HepG2 (cell line): ENCODE data around the gene SURF6. TPM values are rescaled to one million over a fixed set of nuclear protein-coding genes. Genes with fewer than 3 reads are reported as not detected.
A peak's percentile ranks its signal among the peaks of the same experiment; 100 is the strongest.
"Not testable (repeated sequence)": the region's sequence is repeated elsewhere in the genome, so short reads cannot be mapped to it uniquely, and the experiment has no call there.

ENCODE experiments used
- ATAC-seq: fragments of 200-7000 bp; cut with Tn5 transposase; 3 replicates; pipeline ENCODE4 v1.9.1; 2020; ENCODE audit warnings: mild to moderate bottlenecking, moderate library complexity
- BruUV-seq: library from RNA; stranded (reverse); fragments of 400-500 nt; replicated peaks from 2 replicates; lab custom pipeline; 2021; lab: Mats Ljungman, UMichigan
- CTCF ChIA-PET: fragments of 300-600 bp; formaldehyde crosslinking; extraction: SDS; loops from one replicate; lab custom pipeline; 2021; ENCODE audit warnings: low total read pairs, inconsistent platforms, low intra/inter-chr PET ratio; lab: Yijun Ruan, JAX
- POLR2A ChIA-PET: fragments of 350-600 bp; sonication (Branson Sonifier 250); formaldehyde crosslinking; loops from one replicate; lab custom pipeline; 2020; ENCODE audit warnings: antibody characterized with exemption, inconsistent platforms; lab: Yijun Ruan, JAX
- DNase-seq: peaks from one replicate; pipeline ENCODE4 v3.0.0-alpha.2; 2015; ENCODE audit warnings: low spot score
- FAIRE-seq: peaks from 3 replicates; lab custom pipeline; 2011; peaks lifted over from hg19 to GRCh38; lab: Jason Lieb, UNC
- H2AFZ ChIP-seq: one replicate; pipeline ENCODE4 v1.6.1; 2011; ENCODE audit warnings: low read length, inconsistent platforms
- H3K27ac ChIP-seq: fragments of 300-600 bp; 3 replicates; pipeline ENCODE4 v1.8.0; 2011; ENCODE audit warnings: mixed run types, mild to moderate bottlenecking, mixed read lengths, low read length, inconsistent platforms; ENCODE audit not compliant: insufficient read depth; ENCODE audit errors: extremely low read length
- H3K27me3 ChIP-seq, 2 experiments: fragments of 200-600 bp in 1 of 2; 2 replicates in 1 of 2; 3 replicates in 1 of 2; pipeline versions ENCODE4 v1.6.0 to v1.8.0; 2011; ENCODE audit warnings: low read length in 2 of 2, mild to moderate bottlenecking in 2 of 2, moderate library complexity in 2 of 2, inconsistent platforms in 1 of 2; ENCODE audit not compliant: insufficient read depth in 2 of 2, control insufficient read depth in 1 of 2
- H3K36me3 ChIP-seq, 2 experiments: fragments of 200-600 bp in 1 of 2; replicated peaks in 1 of 2; 2 replicates in 1 of 2; 3 replicates in 1 of 2; pipeline versions ENCODE4 v1.5.1 to v1.8.0; 2011; ENCODE audit warnings: low read length in 2 of 2, inconsistent platforms in 1 of 2; ENCODE audit not compliant: insufficient read depth in 2 of 2, control insufficient read depth in 1 of 2
- H3K4me1 ChIP-seq: 2 replicates; pipeline ENCODE4 v1.5.1; 2012; ENCODE audit warnings: low read length, inconsistent platforms; ENCODE audit not compliant: insufficient read depth
- H3K4me2 ChIP-seq: 2 replicates; pipeline ENCODE4 v1.6.0; 2011; ENCODE audit warnings: low read depth, low read length, inconsistent platforms
- H3K4me3 ChIP-seq, 3 experiments: fragments of 200-600 bp in 1 of 3; sonication (generic), shearing (Covaris generic) in 1 of 3; replicated peaks in 1 of 3; 2 replicates each; pipeline ENCODE4 v1.5.1; 2011 to 2016; ENCODE audit warnings: low read length in 3 of 3, inconsistent platforms in 2 of 3, low read depth in 2 of 3, mild to moderate bottlenecking in 2 of 3, control low read depth in 1 of 3, mixed read lengths in 1 of 3; ENCODE audit not compliant: insufficient read depth in 1 of 3
- H3K79me2 ChIP-seq: one replicate; pipeline ENCODE4 v1.6.1; 2011; ENCODE audit warnings: low read length, inconsistent platforms; ENCODE audit not compliant: insufficient read depth
- H3K9ac ChIP-seq: 2 replicates; pipeline ENCODE4 v1.6.0; 2011; ENCODE audit warnings: mild to moderate bottlenecking, low read depth, low read length, inconsistent platforms; ENCODE audit not compliant: insufficient read depth
- H3K9me3 ChIP-seq: 2 replicates; pipeline ENCODE4 v1.5.1; 2012; ENCODE audit warnings: mild to moderate bottlenecking, low read length
- H4K20me1 ChIP-seq: 2 replicates; pipeline ENCODE4 v1.6.0; 2011; ENCODE audit warnings: inconsistent platforms, mild to moderate bottlenecking, low read length, moderate library complexity; ENCODE audit not compliant: insufficient read depth
- PITX1 ChIP-seq: sonication (generic); formaldehyde crosslinking; IDR thresholded peaks from 2 replicates; pipeline ENCODE4 v1.5.1; 2020; ENCODE audit warnings: mild to moderate bottlenecking, missing genetic modification reagents
- SOX13 ChIP-seq, 3 experiments: fragments of 450-650 bp in 1 of 3; sonication (generic) in 1 of 3; formaldehyde crosslinking in 1 of 3; IDR thresholded peaks in 2 of 3; conservative IDR thresholded peaks in 1 of 3; 2 replicates each; pipeline versions ENCODE4 v1.5.0 to v1.6.1; 2016 to 2020; ENCODE audit warnings: antibody characterized with exemption in 1 of 3, mild to moderate bottlenecking in 1 of 3, missing compliant biosample characterization in 1 of 3, missing genetic modification reagents in 1 of 3, moderate library complexity in 1 of 3
- WGBS: methylation state at CpG from one replicate; pipeline ENCODE4 v1.1.6; 2017; ENCODE audit warnings: low lambda C conversion rate; 5-methylcytosine and 5-hydroxymethylcytosine counted together
- in situ Hi-C: cut with HindIII; loops from 2 replicates; pipeline ENCODE4 v1.10.0; 2017; ENCODE audit warnings: low pct_unique_long_range_greater_than_20kb; ENCODE audit not compliant: extremely low pct_ligation_motif_present
- intact Hi-C: fragments of 100-400 bp; cut with micrococcal nuclease; formaldehyde crosslinking; loops from one replicate; pipeline ENCODE4 v1.10.0; 2022; ENCODE audit not compliant: unreplicated experiment
- polyA plus RNA-seq, 8 experiments: library from polyadenylated mRNA; depleted of rRNA in 3 of 8; stranded (reverse) in 7 of 8; unstranded in 1 of 8; fragments of >200 nt; fragmentation: Illumina TruSeq in 4 of 8; extraction: Trizol in 4 of 8; gene quantifications; 2 replicates each; pipeline versions ENCODE4 v1.2.1 to v1.2.3, GENCODE V29; 2011 to 2016; ENCODE audit warnings: low read depth in 4 of 8, missing spikeins in 1 of 8, mixed read lengths in 1 of 8; ENCODE audit not compliant: insufficient read depth in 1 of 8
- total RNA-seq, 5 experiments: library from RNA; depleted of rRNA; stranded (reverse); fragments of >200 nt; fragmentation: Illumina TruSeq; extraction: Trizol; gene quantifications; 2 replicates each; pipeline ENCODE4 v1.2.3, GENCODE V29; 2016; ENCODE audit warnings: low read depth in 1 of 5
- TF ChIP-seq, protein P1 (sequence below): IDR thresholded peaks from 2 replicates; pipeline ENCODE4 v1.4.0; 2020; ENCODE audit warnings: mild to moderate bottlenecking, missing genetic modification reagents

Gene SURF6
- total and polyA plus RNA-seq, 2 of the 13 experiments (the other 11 are each of a cell fraction or from before 2014, with no cell fraction given) = 5.9 to 14.7 TPM

GRCh38 chr9:133283255-133284032 is 52.5 kb downstream of the SURF6 start:
- POLR2A ChIA-PET; CTCF ChIA-PET; FAIRE-seq; H3K4me3 ChIP-seq; H2AFZ ChIP-seq; DNase-seq; H3K9me3 ChIP-seq; H3K4me2 ChIP-seq; BruUV-seq; H4K20me1 ChIP-seq; H3K27ac ChIP-seq; H3K36me3 ChIP-seq; ATAC-seq; H3K9ac ChIP-seq; in situ Hi-C loops; H3K79me2 ChIP-seq; TF ChIP-seq SOX13 (IDR thresholded peaks at IDR 0.05): not testable (repeated sequence)
- peaks cover 29% of the 10 kb centered on the region for H3K4me1 ChIP-seq
- peaks cover 2 to 17% of the 10 kb centered on the region in 2 experiments; a peak in 2 of 5 replicates for H3K27me3 ChIP-seq
- WGBS = 46% methylated on average over 13 of the region's 16 CpGs
- TF ChIP-seq, protein P1, sequence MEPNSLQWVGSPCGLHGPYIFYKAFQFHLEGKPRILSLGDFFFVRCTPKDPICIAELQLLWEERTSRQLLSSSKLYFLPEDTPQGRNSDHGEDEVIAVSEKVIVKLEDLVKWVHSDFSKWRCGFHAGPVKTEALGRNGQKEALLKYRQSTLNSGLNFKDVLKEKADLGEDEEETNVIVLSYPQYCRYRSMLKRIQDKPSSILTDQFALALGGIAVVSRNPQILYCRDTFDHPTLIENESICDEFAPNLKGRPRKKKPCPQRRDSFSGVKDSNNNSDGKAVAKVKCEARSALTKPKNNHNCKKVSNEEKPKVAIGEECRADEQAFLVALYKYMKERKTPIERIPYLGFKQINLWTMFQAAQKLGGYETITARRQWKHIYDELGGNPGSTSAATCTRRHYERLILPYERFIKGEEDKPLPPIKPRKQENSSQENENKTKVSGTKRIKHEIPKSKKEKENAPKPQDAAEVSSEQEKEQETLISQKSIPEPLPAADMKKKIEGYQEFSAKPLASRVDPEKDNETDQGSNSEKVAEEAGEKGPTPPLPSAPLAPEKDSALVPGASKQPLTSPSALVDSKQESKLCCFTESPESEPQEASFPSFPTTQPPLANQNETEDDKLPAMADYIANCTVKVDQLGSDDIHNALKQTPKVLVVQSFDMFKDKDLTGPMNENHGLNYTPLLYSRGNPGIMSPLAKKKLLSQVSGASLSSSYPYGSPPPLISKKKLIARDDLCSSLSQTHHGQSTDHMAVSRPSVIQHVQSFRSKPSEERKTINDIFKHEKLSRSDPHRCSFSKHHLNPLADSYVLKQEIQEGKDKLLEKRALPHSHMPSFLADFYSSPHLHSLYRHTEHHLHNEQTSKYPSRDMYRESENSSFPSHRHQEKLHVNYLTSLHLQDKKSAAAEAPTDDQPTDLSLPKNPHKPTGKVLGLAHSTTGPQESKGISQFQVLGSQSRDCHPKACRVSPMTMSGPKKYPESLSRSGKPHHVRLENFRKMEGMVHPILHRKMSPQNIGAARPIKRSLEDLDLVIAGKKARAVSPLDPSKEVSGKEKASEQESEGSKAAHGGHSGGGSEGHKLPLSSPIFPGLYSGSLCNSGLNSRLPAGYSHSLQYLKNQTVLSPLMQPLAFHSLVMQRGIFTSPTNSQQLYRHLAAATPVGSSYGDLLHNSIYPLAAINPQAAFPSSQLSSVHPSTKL (CRISPR knock-in tag) = 0 out of 2 replicates have a peak, but pooled peaks have one; percentile 15
- peak; percentile 80 for TF ChIP-seq PITX1 (CRISPR knock-in tag)
- TF ChIP-seq SOX13 (CRISPR knock-in tag; conservative IDR thresholded peaks at IDR 0.05 in 1 of 2, IDR thresholded peaks at IDR 0.05 in 1 of 2) = peak in 1 of 2 experiments; percentile 24; a peak in 1 of 4 replicates
- TF ChIP-seq, all 625 proteins: peak for 3; not testable (repeated sequence) for 622
- intact Hi-C loops = not testable (repeated sequence)
